Lung microvascular endothelial cell (primary cell): ENCODE data around the gene ZNF738. TPM values are rescaled to one million over a fixed set of nuclear protein-coding genes. Genes with fewer than 3 reads are reported as not detected.

Experiments
- DNase-seq, 2 donors: peaks; one replicate each; pipeline versions ENCODE4 v3.0.0 to v3.0.0-alpha.2; 2010; ENCODE audit warnings: low read depth in 2 of 2
- total RNA-seq: library from RNA; depleted of rRNA; stranded (reverse); fragments of >200 nt; gene quantifications from 2 replicates; pipeline ENCODE4 v1.2.1, GENCODE V29; 2014

Gene ZNF738
- total RNA-seq, 1 donor from 2014 or later = 4.4 TPM

- DNase-seq = no peak
Observed at GRCh38 chr19:21422244-21422643, 63.4 kb downstream of the ZNF738 start.

GRCh38 chr19:21423057-21424041 is 64.5 kb downstream of the ZNF738 start:
- DNase-seq = no peak

Other genes starting within 250 kb of the ZNF738 start
- 2.2 and 6.7 TPM in 2 replicates for gene ZNF431, start 217.0 kb upstream of the ZNF738 start, total RNA-seq
- gene ZNF708, start 29.6 kb upstream of the ZNF738 start, total RNA-seq = 5.7 and 9.5 TPM in 2 replicates
- gene ZNF493, start 38.1 kb downstream of the ZNF738 start, total RNA-seq = 7.4 and 19.6 TPM in 2 replicates
- gene ZNF429, start 146.6 kb downstream of the ZNF738 start, total RNA-seq = 1.1 and 3.8 TPM in 2 replicates